GM19328 (cell line): ENCODE data around the gene ZBTB7C.

Experiments used
- ATAC-seq: cut with Tn5 transposase; IDR thresholded peaks from one replicate; pipeline ENCODE4 v1.9.1; 2021; ENCODE audit warnings: mild to moderate bottlenecking, moderate library complexity; ENCODE audit not compliant: unreplicated experiment

The ZBTB7C gene

GRCh38 chr18:48418539-48419276 is 9.5 kb upstream of the ZBTB7C start:
- ATAC-seq: no peak

- no peak for ATAC-seq
Measured at GRCh38 chr18:48417985-48418384, 8.8 kb upstream of the ZBTB7C start.

- no peak for ATAC-seq
Measured at GRCh38 chr18:48413342-48413741, 4.2 kb upstream of the ZBTB7C start.

- no peak for ATAC-seq
Measured at GRCh38 chr18:48412339-48412929, 3.3 kb upstream of the ZBTB7C start.

GRCh38 chr18:48410095-48410920 is 1.1 kb upstream of the ZBTB7C start:
- ATAC-seq: peak; percentile 88

- ATAC-seq: no peak
Measured at GRCh38 chr18:48409591-48410094, 460 bp upstream of the ZBTB7C start.

- ATAC-seq: no peak
Measured at GRCh38 chr18:48408111-48408726, 964 bp downstream of the ZBTB7C start.

- no peak for ATAC-seq
Measured at GRCh38 chr18:48407358-48407757, 1.8 kb downstream of the ZBTB7C start.

- ATAC-seq: no peak
Measured at GRCh38 chr18:48405978-48406377, 3.2 kb downstream of the ZBTB7C start.

- no peak for ATAC-seq
Measured at GRCh38 chr18:48404716-48405507, 4.3 kb downstream of the ZBTB7C start.

GRCh38 chr18:48402953-48403352 is 6.2 kb downstream of the ZBTB7C start:
- ATAC-seq: no peak

GRCh38 chr18:48399303-48400075 is 9.7 kb downstream of the ZBTB7C start:
- ATAC-seq: no peak

- no peak for ATAC-seq
Measured at GRCh38 chr18:48398074-48398473, 11.1 kb downstream of the ZBTB7C start.

GRCh38 chr18:48397021-48397420 is 12.2 kb downstream of the ZBTB7C start:
- ATAC-seq: no peak

- no peak for ATAC-seq
Measured at GRCh38 chr18:48396561-48396960, 12.6 kb downstream of the ZBTB7C start.

- no peak for ATAC-seq
Measured at GRCh38 chr18:48395646-48396045, 13.5 kb downstream of the ZBTB7C start.

- ATAC-seq: no peak
Measured at GRCh38 chr18:48394176-48394575, 15.0 kb downstream of the ZBTB7C start.

GRCh38 chr18:48393776-48394175 is 15.4 kb downstream of the ZBTB7C start:
- no peak for ATAC-seq

GRCh38 chr18:48393170-48393569 is 16.0 kb downstream of the ZBTB7C start:
- no peak for ATAC-seq

- ATAC-seq: no peak
Measured at GRCh38 chr18:48392268-48392667, 16.9 kb downstream of the ZBTB7C start.
